SK-N-SH treated with all-trans-retinoic acid at 6 μM for 48 hours (cell line): ENCODE results near the gene GPATCH2L.

Experiments used
- ATAC-seq: fragments of 200-7000 bp; cut with Tn5 transposase; 3 replicates; pipeline ENCODE4 v1.9.1; 2020; ENCODE audit warnings: mild to moderate bottlenecking, moderate library complexity
- ARNTL ChIP-seq: fragments of 450-650 bp; formaldehyde crosslinking; IDR thresholded peaks from 2 replicates; pipeline ENCODE4 v1.5.0; 2020; ENCODE audit warnings: low read depth, mild to moderate bottlenecking, moderate library complexity, borderline replicate concordance
- BACH2 ChIP-seq: fragments of 250-450 bp; sonication (Bioruptor Pico); IDR thresholded peaks from 2 replicates; pipeline ENCODE4 v1.9.0; 2021; ENCODE audit warnings: mild to moderate bottlenecking, borderline replicate concordance
- CREB5 ChIP-seq: fragments of 250-450 bp; sonication (Bioruptor Pico); IDR thresholded peaks from 2 replicates; pipeline ENCODE4 v1.5.1; 2020; ENCODE audit warnings: low read depth, mild to moderate bottlenecking, moderate library complexity
- CSDC2 ChIP-seq: fragments of 250-450 bp; sonication (Bioruptor Pico); IDR thresholded peaks from 2 replicates; pipeline ENCODE4 v1.5.0; 2020; ENCODE audit warnings: mild to moderate bottlenecking, moderate library complexity
- CSRNP3 ChIP-seq: fragments of 250-450 bp; sonication (Bioruptor Pico); IDR thresholded peaks from 2 replicates; pipeline ENCODE4 v1.5.1; 2021; ENCODE audit warnings: mild to moderate bottlenecking, moderate library complexity
- ESRRG ChIP-seq: fragments of 250-450 bp; sonication (Bioruptor Pico); IDR thresholded peaks from 2 replicates; pipeline ENCODE4 v1.6.1; 2021; ENCODE audit warnings: mild to moderate bottlenecking
- GLIS3 ChIP-seq: fragments of 250-450 bp; sonication (Bioruptor Pico); IDR thresholded peaks from 2 replicates; pipeline ENCODE4 v1.5.0; 2020; ENCODE audit warnings: mild to moderate bottlenecking, moderate library complexity
- ISL1 ChIP-seq: fragments of 250-450 bp; sonication (Bioruptor Pico); IDR thresholded peaks from 2 replicates; pipeline ENCODE4 v2.1.2; 2022; ENCODE audit warnings: mild to moderate bottlenecking, moderate library complexity
- OSR1 ChIP-seq: fragments of 250-450 bp; sonication (Bioruptor Pico); IDR thresholded peaks from 2 replicates; pipeline ENCODE4 v1.8.0; 2022; ENCODE audit warnings: moderate library complexity, mild to moderate bottlenecking, inconsistent platforms
- PATZ1 ChIP-seq: fragments of 250-450 bp; sonication (Bioruptor Pico); IDR thresholded peaks from 2 replicates; pipeline ENCODE4 v1.8.0; 2020; ENCODE audit warnings: mild to moderate bottlenecking, moderate library complexity, borderline replicate concordance
- POU6F1 ChIP-seq: fragments of 250-450 bp; sonication (Bioruptor Pico); IDR thresholded peaks from 2 replicates; pipeline ENCODE4 v1.8.0; 2021; ENCODE audit warnings: low read depth, mild to moderate bottlenecking, moderate library complexity, borderline replicate concordance
- PPARA ChIP-seq: fragments of 250-450 bp; sonication (Bioruptor Pico); IDR thresholded peaks from 2 replicates; pipeline ENCODE4 v1.5.0; 2020; ENCODE audit warnings: mild to moderate bottlenecking, borderline replicate concordance
- TCF4 ChIP-seq: fragments of 250-450 bp; sonication (Bioruptor Pico); IDR thresholded peaks from 2 replicates; pipeline ENCODE4 v1.8.0; 2021; ENCODE audit warnings: mild to moderate bottlenecking, moderate library complexity, borderline replicate concordance
- TOX ChIP-seq: fragments of 250-450 bp; sonication (Bioruptor Pico); IDR thresholded peaks from 2 replicates; pipeline ENCODE4 v1.8.0; 2021; ENCODE audit warnings: mild to moderate bottlenecking, moderate library complexity, borderline replicate concordance
- TSHZ2 ChIP-seq: fragments of 250-450 bp; sonication (Bioruptor Pico); IDR thresholded peaks from 2 replicates; pipeline ENCODE4 v1.5.0; 2020; ENCODE audit warnings: mild to moderate bottlenecking, moderate library complexity
- ZC3H10 ChIP-seq: fragments of 250-450 bp; sonication (Bioruptor Pico); IDR thresholded peaks from 2 replicates; pipeline ENCODE4 v1.5.1; 2021; ENCODE audit warnings: mild to moderate bottlenecking, moderate library complexity
- ZFP3 ChIP-seq: fragments of 250-450 bp; sonication (Bioruptor Pico); IDR thresholded peaks from 2 replicates; pipeline ENCODE4 v1.5.0; 2020; ENCODE audit warnings: mild to moderate bottlenecking, moderate library complexity
- ZNF565 ChIP-seq: fragments of 450-650 bp; formaldehyde crosslinking; conservative IDR thresholded peaks from 2 replicates; pipeline ENCODE4 v1.5.0; 2020; ENCODE audit warnings: low read depth, mild to moderate bottlenecking, moderate library complexity
- ZNF70 ChIP-seq: fragments of 450-650 bp; formaldehyde crosslinking; IDR thresholded peaks from 2 replicates; pipeline ENCODE4 v1.5.0; 2020; ENCODE audit warnings: mild to moderate bottlenecking, moderate library complexity
- ZNF8 ChIP-seq: fragments of 450-650 bp; formaldehyde crosslinking; IDR thresholded peaks from 2 replicates; pipeline ENCODE4 v1.5.0; 2020; ENCODE audit warnings: mild to moderate bottlenecking, moderate library complexity

Gene GPATCH2L

GRCh38 chr14:76154539-76155126 lies 2.9 kb downstream of the GPATCH2L start:
- no peak for ATAC-seq
- TF ChIP-seq ARNTL (CRISPR knock-in tag), result no peak
- TF ChIP-seq TOX (CRISPR knock-in tag), result no peak
- no peak for TF ChIP-seq ESRRG (CRISPR knock-in tag)
- no peak for TF ChIP-seq CREB5
- no peak for TF ChIP-seq ZNF70 (CRISPR knock-in tag)
- no peak for TF ChIP-seq PPARA (CRISPR knock-in tag)
- no peak for TF ChIP-seq OSR1 (CRISPR knock-in tag)
- no peak for TF ChIP-seq ZNF8 (CRISPR knock-in tag)
- TF ChIP-seq TCF4 (CRISPR knock-in tag), result no peak
- no peak for TF ChIP-seq PATZ1 (CRISPR knock-in tag)
- no peak for TF ChIP-seq POU6F1
- TF ChIP-seq TSHZ2 (CRISPR knock-in tag), result no peak
- TF ChIP-seq ZNF565 (CRISPR knock-in tag), result no peak

- no peak for TF ChIP-seq PPARA (CRISPR knock-in tag)
- ATAC-seq, result no peak
Observed at GRCh38 chr14:76163668-76164363, 12.1 kb downstream of the GPATCH2L start.

GRCh38 chr14:76168531-76168930 lies 16.8 kb downstream of the GPATCH2L start:
- no peak for ATAC-seq
- no peak for TF ChIP-seq PPARA (CRISPR knock-in tag)
- no peak for TF ChIP-seq ZC3H10 (CRISPR knock-in tag)
- TF ChIP-seq ESRRG (CRISPR knock-in tag), result no peak
- no peak for TF ChIP-seq ISL1 (CRISPR knock-in tag)
- no peak for TF ChIP-seq TOX (CRISPR knock-in tag)
- TF ChIP-seq POU6F1, result no peak
- no peak for TF ChIP-seq OSR1 (CRISPR knock-in tag)
- TF ChIP-seq CSRNP3 (CRISPR knock-in tag), result no peak
- no peak for TF ChIP-seq TCF4 (CRISPR knock-in tag)
- no peak for TF ChIP-seq ARNTL (CRISPR knock-in tag)
- TF ChIP-seq GLIS3, result no peak
- no peak for TF ChIP-seq CREB5
- TF ChIP-seq BACH2 (CRISPR knock-in tag), result no peak
- no peak for TF ChIP-seq CSDC2 (CRISPR knock-in tag)
- TF ChIP-seq ZNF8 (CRISPR knock-in tag), result no peak
- no peak for TF ChIP-seq ZFP3 (CRISPR knock-in tag)
